DMS 273 (cell line): ENCODE results near the gene RPS6KA2.

Experiments
- DNase-seq: peaks from one replicate; lab custom pipeline; 2025; ENCODE audit not compliant: unreplicated experiment; lab: John Stamatoyannopoulos, UW

The RPS6KA2 gene

GRCh38 chr6:166616261-166617238, 10.5 kb downstream of the RPS6KA2 start:
- DNase-seq: no peak

GRCh38 chr6:166615059-166615770, 11.8 kb downstream of the RPS6KA2 start:
- DNase-seq: no peak

GRCh38 chr6:166614589-166614988, 12.5 kb downstream of the RPS6KA2 start:
- DNase-seq: no peak

GRCh38 chr6:166614171-166614583, 12.9 kb downstream of the RPS6KA2 start:
- no peak for DNase-seq

GRCh38 chr6:166613027-166613426, 14.0 kb downstream of the RPS6KA2 start:
- no peak for DNase-seq

- DNase-seq: no peak
Measured at GRCh38 chr6:166612471-166612881, 14.6 kb downstream of the RPS6KA2 start.

- DNase-seq: peak; percentile 5
Measured at GRCh38 chr6:166611631-166612030, 15.4 kb downstream of the RPS6KA2 start.

GRCh38 chr6:166610069-166610468, 17.0 kb downstream of the RPS6KA2 start:
- no peak for DNase-seq

- no peak for DNase-seq
Measured at GRCh38 chr6:166608774-166609173, 18.3 kb downstream of the RPS6KA2 start.

GRCh38 chr6:166605752-166606151, 21.3 kb downstream of the RPS6KA2 start:
- no peak for DNase-seq

- DNase-seq: no peak
Measured at GRCh38 chr6:166604911-166605310, 22.1 kb downstream of the RPS6KA2 start.

- no peak for DNase-seq
Measured at GRCh38 chr6:166604328-166604727, 22.7 kb downstream of the RPS6KA2 start.

GRCh38 chr6:166603043-166603690, 23.9 kb downstream of the RPS6KA2 start:
- no peak for DNase-seq

- no peak for DNase-seq
Measured at GRCh38 chr6:166601956-166602355, 25.1 kb downstream of the RPS6KA2 start.

GRCh38 chr6:166600931-166601330, 26.1 kb downstream of the RPS6KA2 start:
- no peak for DNase-seq

- DNase-seq: no peak
Measured at GRCh38 chr6:166599205-166599604, 27.8 kb downstream of the RPS6KA2 start.

GRCh38 chr6:166598441-166599138, 28.5 kb downstream of the RPS6KA2 start:
- DNase-seq: no peak

- DNase-seq: no peak
Measured at GRCh38 chr6:166597711-166598440, 29.2 kb downstream of the RPS6KA2 start.

GRCh38 chr6:166596776-166597507, 30.1 kb downstream of the RPS6KA2 start:
- DNase-seq: no peak

- DNase-seq: no peak
Measured at GRCh38 chr6:166595949-166596348, 31.1 kb downstream of the RPS6KA2 start.
